Measurements from ENCODE around the gene GSG1.
"Not testable (repeated sequence)": the region's sequence is repeated elsewhere in the genome, so short reads cannot be mapped to it uniquely, and the experiment has no call there.

Gene GSG1

DNA sequence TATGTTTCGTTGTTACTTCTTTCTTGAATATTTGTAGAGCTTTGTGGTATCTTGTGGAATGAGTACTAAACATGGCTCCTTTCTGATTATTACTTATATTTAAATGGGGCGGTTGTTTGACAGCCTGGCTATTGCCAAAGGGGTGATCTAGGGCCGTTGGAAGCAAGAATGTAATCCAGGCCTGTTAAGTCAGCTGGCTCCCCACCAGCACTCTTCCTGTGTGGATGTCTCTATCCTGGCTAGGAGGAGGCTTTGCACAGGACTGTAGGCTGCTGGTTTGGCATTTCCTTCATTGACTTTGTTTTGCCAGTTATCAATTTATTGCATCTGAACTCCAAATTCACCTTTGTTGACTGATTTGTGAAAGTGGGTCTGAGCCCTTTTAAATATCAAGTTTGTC lies 53.7 kb downstream of the GSG1 start:
- no peak for DNase-seq

DNA sequence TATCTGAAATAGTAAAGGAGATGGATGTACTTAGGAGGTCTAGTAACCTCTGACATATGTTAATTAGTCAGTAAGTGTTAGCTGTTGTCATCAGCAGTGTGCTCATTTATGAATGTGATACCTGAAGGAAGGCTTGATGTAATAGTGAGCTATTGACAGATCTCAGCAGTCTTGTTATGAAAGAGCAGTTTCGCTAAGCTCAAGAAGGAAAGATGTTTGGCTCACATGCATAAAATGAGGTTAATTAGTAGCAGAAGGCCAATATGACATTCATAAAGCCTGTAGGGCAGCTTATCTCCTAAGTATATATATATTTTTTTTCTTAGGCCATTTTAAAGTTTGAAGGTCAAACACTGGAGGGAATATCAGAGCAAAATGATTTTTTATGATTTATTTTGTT lies 56.5 kb downstream of the GSG1 start:
- no peak for DNase-seq

DNA sequence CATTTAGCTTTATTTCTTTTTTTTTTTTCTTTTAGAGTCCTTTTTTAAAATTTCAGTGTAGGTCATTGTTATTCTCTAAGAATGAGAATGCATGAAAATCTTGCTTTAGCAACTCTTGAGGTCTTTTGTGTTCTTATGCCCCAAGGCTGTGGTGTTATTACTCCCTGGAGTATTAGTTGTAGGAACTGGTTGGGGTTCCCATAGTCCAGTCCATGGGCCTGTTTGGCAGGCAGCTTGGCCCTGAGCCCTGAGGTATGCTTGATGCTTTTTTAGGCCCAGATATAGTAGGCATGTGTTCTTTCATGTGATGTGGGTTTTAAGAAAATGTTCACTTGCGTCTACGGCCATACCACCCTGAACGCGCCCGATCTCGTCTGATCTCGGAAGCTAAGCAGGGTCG lies 57.7 kb downstream of the GSG1 start:
- DNase-seq = no peak

DNA sequence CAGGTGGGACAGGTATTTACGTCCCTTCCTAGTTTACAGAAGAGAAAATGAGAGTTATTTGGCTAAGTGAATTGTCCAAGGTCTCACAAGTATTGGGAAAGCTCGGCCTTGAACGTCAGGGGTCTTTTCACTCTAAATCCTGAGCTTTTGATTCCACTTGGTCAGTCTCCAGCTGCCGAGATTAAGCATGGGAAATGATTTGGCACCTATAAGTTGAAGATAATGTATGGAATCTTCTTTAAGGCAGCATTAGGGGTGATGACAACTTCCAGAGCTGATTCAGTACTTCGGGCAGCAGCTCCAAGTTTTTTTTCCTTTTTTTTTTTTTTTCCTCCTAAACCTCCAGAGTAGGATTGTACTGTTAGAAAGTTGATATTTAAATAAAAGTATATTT lies 58.6 kb downstream of the GSG1 start:
- DNase-seq = no peak

DNA sequence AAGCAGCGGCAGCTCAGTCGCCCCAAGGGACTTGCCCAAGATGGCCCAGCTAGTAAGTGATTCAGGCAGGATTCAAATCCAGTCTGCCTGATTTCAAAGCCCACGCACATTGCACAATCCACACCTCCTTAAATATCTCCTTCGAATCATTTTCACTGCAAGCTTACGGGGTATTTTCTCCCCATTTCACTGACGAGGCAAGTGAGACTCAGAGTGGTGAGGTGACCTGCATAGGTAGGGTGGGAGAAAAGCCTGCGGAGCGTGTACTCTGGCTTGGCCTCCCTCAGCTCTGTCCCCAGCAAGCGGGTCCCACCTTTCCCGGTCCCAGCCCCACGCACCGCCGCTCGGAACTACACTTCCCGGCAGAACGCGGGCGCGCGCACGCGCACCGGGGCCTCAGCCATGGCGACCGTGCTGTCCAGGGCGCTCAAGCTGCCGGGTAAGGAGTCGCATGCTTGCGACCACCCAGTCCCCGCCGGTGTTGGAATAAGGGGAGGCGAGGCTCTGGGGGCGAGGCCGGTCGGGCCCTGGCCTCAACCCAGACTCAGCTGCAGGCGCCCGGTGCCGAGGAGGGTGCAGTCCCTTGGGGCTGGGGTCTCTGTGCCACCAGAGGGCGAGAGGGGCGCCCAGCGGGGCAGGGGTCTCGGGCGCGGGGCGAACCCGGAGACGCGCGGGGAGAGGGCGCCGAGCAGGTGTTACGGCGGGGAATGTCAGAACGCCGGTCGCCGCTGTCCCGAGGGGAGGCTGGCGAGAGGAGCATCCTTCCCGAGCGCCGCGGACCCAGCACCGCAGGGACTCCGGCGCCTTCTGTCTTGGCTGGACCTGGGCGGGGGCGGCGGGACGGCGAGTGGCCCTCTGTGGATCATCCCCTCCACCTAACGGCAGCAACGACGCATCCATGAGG lies 59.2 kb downstream of the GSG1 start, which contains the start of gene FAM234B:
FAM234B (plus strand) TSS at position 380 of the 904 bp plus-strand sequence; CDS start at position 403, 23 bp downstream.
- peak; percentile 48 for DNase-seq

DNA sequence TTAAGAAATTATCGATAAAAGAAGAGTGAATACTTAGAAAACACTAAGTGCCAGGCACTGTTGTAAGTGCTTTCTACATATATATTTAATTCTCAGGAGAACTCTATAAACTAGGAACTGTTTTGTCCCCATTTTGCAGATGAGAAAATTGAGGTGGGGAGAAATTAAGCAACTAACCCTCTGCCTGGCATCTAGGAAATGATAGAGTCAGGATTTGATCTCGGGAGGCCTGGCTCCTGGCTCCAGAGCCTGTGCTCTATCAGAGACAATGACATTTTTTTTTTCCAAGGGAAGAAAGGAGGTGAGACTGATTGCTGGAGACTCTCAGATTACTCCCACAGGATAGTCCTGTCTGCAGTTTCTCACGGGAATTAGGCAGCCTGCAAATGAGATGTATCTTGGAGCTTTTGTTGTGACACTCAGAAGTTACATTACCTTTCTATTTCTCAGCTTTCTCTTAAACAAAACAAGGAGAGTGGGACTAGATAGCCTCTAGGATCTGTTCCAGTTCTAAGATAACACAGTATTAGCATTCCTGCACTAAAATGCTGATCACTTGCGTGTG lies 60.7 kb downstream of the GSG1 start:
- no peak for DNase-seq

DNA sequence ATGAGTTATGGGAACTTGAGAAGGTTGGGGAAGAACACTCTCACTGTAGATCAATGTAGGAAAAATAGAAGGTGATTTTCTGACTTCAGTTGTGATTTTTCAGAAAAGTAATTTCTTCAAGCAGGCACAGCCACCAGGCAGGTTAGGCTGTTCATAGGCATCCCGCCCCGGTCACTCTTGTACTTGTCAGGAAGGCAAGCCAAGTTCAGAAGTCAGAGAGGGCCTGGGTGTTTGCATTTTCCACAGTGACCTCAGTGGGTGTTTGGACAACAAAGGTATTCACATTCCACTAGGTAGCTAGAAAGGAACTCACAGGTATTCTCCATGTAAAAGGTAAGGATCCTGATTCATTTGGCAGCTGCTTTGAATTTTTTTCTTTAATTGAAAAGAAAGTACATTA lies 62.2 kb downstream of the GSG1 start:
- no peak for DNase-seq

DNA sequence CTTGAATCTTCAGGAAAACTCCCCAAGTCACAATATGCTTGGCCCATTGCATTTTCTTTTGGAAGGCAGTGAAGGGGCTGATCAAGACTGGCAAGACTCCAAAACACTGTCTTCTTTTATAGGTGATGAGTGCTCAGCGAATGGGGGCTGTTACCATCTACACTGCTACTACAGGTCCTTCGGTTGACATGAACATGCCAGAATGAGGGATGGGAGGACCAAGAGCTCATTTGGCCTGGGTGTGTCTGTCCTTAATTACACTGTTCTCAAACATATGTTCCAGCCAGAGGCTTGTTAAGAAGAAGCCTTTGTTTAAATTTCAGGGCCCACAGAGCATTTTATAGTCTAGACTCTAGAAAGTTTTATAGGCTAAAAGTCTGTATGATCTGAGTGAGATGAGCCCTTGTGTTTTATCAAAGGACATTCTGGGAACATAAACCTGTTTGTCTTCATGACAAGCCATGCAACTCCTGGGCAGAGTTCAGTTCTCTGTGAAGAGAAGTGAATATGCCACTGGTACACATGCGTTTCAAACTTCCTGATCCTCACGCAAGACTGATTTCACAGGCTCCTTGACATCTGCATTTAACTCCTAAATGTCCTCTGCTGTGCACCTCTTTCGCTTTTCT lies 64.0 kb downstream of the GSG1 start:
- no peak for DNase-seq

DNA sequence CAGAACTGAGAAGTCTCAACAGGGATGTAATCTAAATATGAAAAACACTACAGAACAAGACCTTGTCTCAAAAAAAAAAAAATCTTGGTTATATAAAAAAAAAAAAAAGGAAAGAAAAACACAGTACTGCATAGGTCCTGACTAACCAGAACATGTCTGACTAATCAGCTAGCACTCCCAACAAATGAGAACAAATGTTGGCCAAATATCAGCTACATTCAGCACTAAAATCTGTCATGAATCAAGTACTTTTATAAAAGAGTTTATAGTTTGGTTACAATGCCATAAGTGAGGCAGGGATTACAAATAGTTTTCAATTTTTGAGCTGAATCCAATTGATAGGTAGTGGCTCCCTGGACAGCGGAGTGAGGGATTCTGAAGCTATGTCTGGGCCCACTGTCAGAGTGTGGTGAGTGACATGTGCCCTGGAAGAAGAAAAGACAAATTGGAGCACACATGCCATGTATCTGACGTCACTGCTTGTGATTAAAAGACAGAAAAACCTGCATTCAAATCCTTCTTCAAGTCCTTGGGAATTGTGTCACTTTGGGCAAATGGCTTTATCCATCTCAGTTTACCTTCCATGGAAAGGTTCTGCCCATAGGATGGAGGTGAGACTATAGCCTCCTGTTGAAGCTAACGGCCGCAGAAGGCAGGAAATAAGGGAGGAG lies 64.8 kb downstream of the GSG1 start:
- DNase-seq = no peak

DNA sequence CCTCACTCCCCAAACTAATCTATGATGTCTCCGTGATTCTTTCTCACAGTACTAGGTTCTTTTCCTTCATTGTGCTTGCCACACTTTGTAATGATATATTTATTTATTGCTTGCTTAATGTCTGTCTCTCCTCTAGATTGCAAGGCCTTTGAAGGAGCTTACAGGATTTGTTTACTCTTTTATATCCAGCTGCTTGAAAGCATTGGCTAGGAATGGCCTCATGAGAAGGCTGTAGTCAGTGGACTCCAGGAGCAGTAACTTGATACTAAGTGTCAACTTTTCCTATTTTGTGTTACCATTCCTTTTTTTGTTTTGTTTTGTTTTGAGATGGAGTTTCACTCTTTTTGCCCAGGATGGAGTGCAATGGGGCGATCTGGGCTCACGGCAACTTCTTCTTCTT lies 66.6 kb downstream of the GSG1 start:
- no peak for DNase-seq

DNA sequence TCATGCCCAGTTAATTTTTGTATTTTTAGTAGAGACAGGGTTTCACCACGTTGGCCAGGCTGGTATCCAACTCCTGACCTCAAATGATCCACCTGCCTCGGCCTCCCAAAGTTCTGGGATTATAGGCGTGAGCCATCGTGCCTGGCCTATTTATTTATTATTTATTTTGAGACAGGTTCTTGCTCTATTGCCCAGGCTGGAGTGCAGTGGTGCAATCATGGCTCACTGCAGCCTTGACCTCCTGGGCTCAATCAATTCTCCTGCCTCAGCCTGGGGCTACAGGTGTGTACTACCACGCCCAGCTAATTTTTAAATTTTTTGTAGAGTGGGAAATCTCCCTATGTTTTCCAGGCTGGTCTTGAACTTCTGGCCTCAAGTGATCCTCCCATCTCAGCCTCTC lies 68.1 kb downstream of the GSG1 start:
- DNase-seq = not testable (repeated sequence)
